ENCODE measurements around the gene FCHSD2. TPM values are rescaled to one million over a fixed set of nuclear protein-coding genes. Genes with fewer than 3 reads are reported as not detected.

Gene FCHSD2
- total and polyA plus RNA-seq, 2 donors (not counting 1 experiment from before 2014, with no cell fraction given) = 113 to 189 TPM

DNA sequence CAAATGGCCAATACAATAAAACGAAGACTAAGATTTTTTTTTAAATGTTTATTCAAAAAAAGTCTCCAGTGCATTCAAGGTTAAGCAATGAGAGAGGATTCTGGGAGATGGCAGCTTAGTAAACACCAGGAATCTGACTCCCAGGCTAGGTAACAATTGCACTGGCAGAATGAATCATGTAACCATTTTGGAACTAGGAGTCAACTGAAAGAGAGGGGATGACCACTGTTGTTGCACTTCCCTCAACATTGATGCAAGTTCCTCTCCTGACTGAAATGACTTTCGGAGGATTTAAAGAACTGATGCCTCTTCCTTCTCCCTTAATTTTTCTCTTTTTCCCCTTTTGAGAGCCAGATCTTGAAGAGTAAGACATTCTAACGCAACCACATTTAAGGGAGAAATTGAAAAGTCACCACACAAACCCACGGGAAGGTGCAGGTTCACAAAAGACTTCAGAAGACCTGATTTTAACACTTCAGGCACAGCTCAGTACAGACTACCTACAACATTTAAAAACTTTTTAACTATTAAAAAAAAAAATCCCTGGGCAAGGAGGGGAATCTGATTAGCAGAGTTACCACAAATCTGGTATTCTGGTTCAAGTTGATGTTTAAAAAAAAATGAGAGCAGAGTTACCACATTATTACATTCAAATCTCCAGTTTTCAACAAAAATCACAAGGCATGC is 56.8 kb downstream of the FCHSD2 start:
- Mint-ChIP-seq H3K9me3 (ENCODE audit: insufficient read depth) (no peaks in the 10 kb centered on the region), H3K27ac (peak overlapping the region; percentile 70), H3K4me1 (peaks cover 46% of the 10 kb centered on the region), H3K4me3 (peak overlapping the region; percentile 44), H3K27me3 (no peaks in the 10 kb centered on the region)
- Histone ChIP-seq H3K4me2 (replicated peaks; ENCODE audit: low read depth, low read length, poor library complexity, severe bottlenecking) (peak overlapping the region; percentile 4), H3K9ac (ENCODE audit: low read length) (no peak overlapping the region), H4K20me1 (ENCODE audit: control insufficient read depth, insufficient read depth, low read length, poor library complexity, severe bottlenecking) (peaks cover 16% of the 10 kb centered on the region), H3K4me3 (ENCODE audit: control extremely low read depth in 1 of 5, extremely low read depth in 1 of 5, insufficient read depth in 1 of 5, low read depth in 2 of 5, low read length in 4 of 5) (no peak overlapping the region), H2AFZ (ENCODE audit: insufficient read depth, low read depth, low read length, poor library complexity, severe bottlenecking) (peak overlapping the region; percentile 1), H3K27ac (ENCODE audit: low read length in 2 of 2) (peak overlapping the region; percentile 42 to 79), H3K79me2 (ENCODE audit: control insufficient read depth, insufficient read depth, low read length) (peaks cover 93% of the 10 kb centered on the region), H3K4me1 (ENCODE audit: control insufficient read depth in 2 of 2, insufficient read depth in 2 of 2, low read length in 2 of 2) (peaks cover 24 to 38% of the 10 kb centered on the region in 2 donors), H3K9me3 (ENCODE audit: control extremely low read depth in 1 of 3, control insufficient read depth in 2 of 3, insufficient read depth in 1 of 3, low read length in 2 of 3) (peaks cover 0 to 2% (median 0%) of the 10 kb centered on the region in 3 donors), H3K27me3 (replicated peaks in 1 of 4; ENCODE audit: control extremely low read depth in 1 of 4, control insufficient read depth in 3 of 4, insufficient read depth in 4 of 4, low read length in 3 of 4) (no peaks in the 10 kb centered on the region), H3K36me3 (replicated peaks in 1 of 2; ENCODE audit: control extremely low read depth in 1 of 2, control insufficient read depth in 1 of 2, extremely low read depth in 1 of 2, insufficient read depth in 2 of 2, low read length in 1 of 2) (peaks cover 2 to 37% of the 10 kb centered on the region in 2 experiments)
- no peak for TF ChIP-seq EZH2 (IDR thresholded peaks at IDR 0.05; ENCODE audit: borderline replicate concordance, insufficient read depth, low read depth, low read length, poor library complexity, severe bottlenecking)
- TF ChIP-seq CTCF (IDR thresholded peaks at IDR 0.05) = no peak
- POLR2A ChIA-PET = no interaction called here
- DNase-seq = peak; percentile 37
- CTCF ChIA-PET = no interaction called here
- ATAC-seq (ENCODE audit: low read depth) = peak; percentile 25
- WGBS (ENCODE audit: insufficient coverage) = 67% methylated on average over 2 of the region's 4 CpGs
- intact Hi-C loops (cut with micrococcal nuclease) = loop anchor here (5.0 kb wide), 2 partner anchors 33 to 37 kb away; no protein-coding TSS in a partner anchor

- Mint-ChIP-seq H3K9me3 (ENCODE audit: insufficient read depth) (no peaks in the 10 kb centered on the region), H3K27ac (no peak overlapping the region), H3K27me3 (no peaks in the 10 kb centered on the region), H3K4me1 (peaks cover 38% of the 10 kb centered on the region), H3K4me3 (no peak overlapping the region)
- no peak for ATAC-seq (ENCODE audit: low read depth)
- no peak overlapping the region for H3K9ac ChIP-seq (ENCODE audit: low read length)
- no peaks in the 10 kb centered on the region for H3K27me3 ChIP-seq (replicated peaks in 1 of 4; ENCODE audit: control extremely low read depth in 1 of 4, control insufficient read depth in 3 of 4, insufficient read depth in 4 of 4, low read length in 3 of 4)
- peaks cover 11 to 61% of the 10 kb centered on the region in 2 experiments for H3K36me3 ChIP-seq (replicated peaks in 1 of 2; ENCODE audit: control extremely low read depth in 1 of 2, control insufficient read depth in 1 of 2, extremely low read depth in 1 of 2, insufficient read depth in 2 of 2, low read length in 1 of 2)
- H2AFZ ChIP-seq (ENCODE audit: insufficient read depth, low read depth, low read length, poor library complexity, severe bottlenecking) = no peak overlapping the region
- 100% methylated on average over 4 of the region's 9 CpGs for WGBS (ENCODE audit: insufficient coverage)
- H3K4me2 ChIP-seq (replicated peaks; ENCODE audit: low read depth, low read length, poor library complexity, severe bottlenecking) = no peak overlapping the region
- intact Hi-C loops (cut with micrococcal nuclease) = no loop called here
- H3K9me3 ChIP-seq (ENCODE audit: control extremely low read depth in 1 of 3, control insufficient read depth in 2 of 3, insufficient read depth in 1 of 3, low read length in 2 of 3) = peaks cover 0 to 8% (median 8%) of the 10 kb centered on the region in 3 donors
- TF ChIP-seq CTCF (IDR thresholded peaks at IDR 0.05) (no peak), EZH2 (IDR thresholded peaks at IDR 0.05; ENCODE audit: borderline replicate concordance, insufficient read depth, low read depth, low read length, poor library complexity, severe bottlenecking) (no peak)
- CTCF ChIA-PET = interaction anchor here (1.2 kb wide), 1 partner anchor 13 kb away, joined by 3 read pairs; no protein-coding TSS in a partner anchor
- H3K79me2 ChIP-seq (ENCODE audit: control insufficient read depth, insufficient read depth, low read length) = peaks cover 99% of the 10 kb centered on the region
- H3K4me1 ChIP-seq (ENCODE audit: control insufficient read depth in 2 of 2, insufficient read depth in 2 of 2, low read length in 2 of 2) = peaks cover 10 to 21% of the 10 kb centered on the region in 2 donors
- POLR2A ChIA-PET = no interaction called here
- no peak for DNase-seq
- H3K27ac ChIP-seq (ENCODE audit: low read length in 2 of 2) = peak overlapping the region in 1 of 2 donors; percentile 54
- H4K20me1 ChIP-seq (ENCODE audit: control insufficient read depth, insufficient read depth, low read length, poor library complexity, severe bottlenecking) = no peaks in the 10 kb centered on the region
- no peak overlapping the region for H3K4me3 ChIP-seq (ENCODE audit: control extremely low read depth in 1 of 5, extremely low read depth in 1 of 5, insufficient read depth in 1 of 5, low read depth in 2 of 5, low read length in 4 of 5)
Observed at GRCh38 chr11:73078631-73079030, 63.5 kb downstream of the FCHSD2 start.

Measured in B cell (primary cell).